Measurements from ENCODE around the gene TRIM44.
"Not testable (repeated sequence)": the region's sequence is repeated elsewhere in the genome, so short reads cannot be mapped to it uniquely, and the experiment has no call there.

Gene TRIM44

GRCh38 chr11:35715677-35716076 lies 53.1 kb downstream of the TRIM44 start:
- not testable (repeated sequence) for DNase-seq (ENCODE audit: low read depth in 3 of 3, low spot score in 1 of 3)

- no peak for DNase-seq (ENCODE audit: low read depth in 3 of 3, low spot score in 1 of 3)
Observed at GRCh38 chr11:35717043-35717442, 54.5 kb downstream of the TRIM44 start.

GRCh38 chr11:35717520-35717919 lies 54.9 kb downstream of the TRIM44 start:
- no peak for DNase-seq (ENCODE audit: low read depth in 3 of 3, low spot score in 1 of 3)

- DNase-seq (ENCODE audit: low read depth in 3 of 3, low spot score in 1 of 3) = no peak
Observed at GRCh38 chr11:35721651-35722282, 59.2 kb downstream of the TRIM44 start.

GRCh38 chr11:35722641-35723040 lies 60.1 kb downstream of the TRIM44 start:
- DNase-seq (ENCODE audit: low read depth in 3 of 3, low spot score in 1 of 3) = no peak

GRCh38 chr11:35723493-35723892 lies 60.9 kb downstream of the TRIM44 start:
- no peak for DNase-seq (ENCODE audit: low read depth in 3 of 3, low spot score in 1 of 3)

GRCh38 chr11:35723913-35724312 lies 61.3 kb downstream of the TRIM44 start:
- DNase-seq (ENCODE audit: low read depth in 3 of 3, low spot score in 1 of 3) = no peak

- no peak for DNase-seq (ENCODE audit: low read depth in 3 of 3, low spot score in 1 of 3)
Observed at GRCh38 chr11:35725885-35726284, 63.3 kb downstream of the TRIM44 start.

GRCh38 chr11:35727140-35727539 lies 64.6 kb downstream of the TRIM44 start:
- DNase-seq (ENCODE audit: low read depth in 3 of 3, low spot score in 1 of 3) = no peak

GRCh38 chr11:35730254-35730653 lies 67.7 kb downstream of the TRIM44 start:
- DNase-seq (ENCODE audit: low read depth in 3 of 3, low spot score in 1 of 3) = no peak

GRCh38 chr11:35734669-35735410 lies 72.3 kb downstream of the TRIM44 start:
- no peak for DNase-seq (ENCODE audit: low read depth in 3 of 3, low spot score in 1 of 3)

- no peak for DNase-seq (ENCODE audit: low read depth in 3 of 3, low spot score in 1 of 3)
Observed at GRCh38 chr11:35735411-35735810, 72.8 kb downstream of the TRIM44 start.

GRCh38 chr11:35735903-35736302 lies 73.3 kb downstream of the TRIM44 start:
- no peak for DNase-seq (ENCODE audit: low read depth in 3 of 3, low spot score in 1 of 3)

- DNase-seq (ENCODE audit: low read depth in 3 of 3, low spot score in 1 of 3) = no peak
Observed at GRCh38 chr11:35736952-35737351, 74.4 kb downstream of the TRIM44 start.

- DNase-seq (ENCODE audit: low read depth in 3 of 3, low spot score in 1 of 3) = no peak
Observed at GRCh38 chr11:35740061-35740799, 77.7 kb downstream of the TRIM44 start.

GRCh38 chr11:35742707-35743454 lies 80.3 kb downstream of the TRIM44 start:
- DNase-seq (ENCODE audit: low read depth in 3 of 3, low spot score in 1 of 3) = no peak

- no peak for DNase-seq (ENCODE audit: low read depth in 3 of 3, low spot score in 1 of 3)
Observed at GRCh38 chr11:35746356-35747153, 84.0 kb downstream of the TRIM44 start.

- no peak for DNase-seq (ENCODE audit: low read depth in 3 of 3, low spot score in 1 of 3)
Observed at GRCh38 chr11:35747668-35748067, 85.1 kb downstream of the TRIM44 start.

- DNase-seq (ENCODE audit: low read depth in 3 of 3, low spot score in 1 of 3) = no peak
Observed at GRCh38 chr11:35748644-35749043, 86.1 kb downstream of the TRIM44 start.

GRCh38 chr11:35750315-35750714 lies 87.7 kb downstream of the TRIM44 start:
- no peak for DNase-seq (ENCODE audit: low read depth in 3 of 3, low spot score in 1 of 3)
